ENCODE measurements around the gene RGS13.

Gene RGS13

DNA sequence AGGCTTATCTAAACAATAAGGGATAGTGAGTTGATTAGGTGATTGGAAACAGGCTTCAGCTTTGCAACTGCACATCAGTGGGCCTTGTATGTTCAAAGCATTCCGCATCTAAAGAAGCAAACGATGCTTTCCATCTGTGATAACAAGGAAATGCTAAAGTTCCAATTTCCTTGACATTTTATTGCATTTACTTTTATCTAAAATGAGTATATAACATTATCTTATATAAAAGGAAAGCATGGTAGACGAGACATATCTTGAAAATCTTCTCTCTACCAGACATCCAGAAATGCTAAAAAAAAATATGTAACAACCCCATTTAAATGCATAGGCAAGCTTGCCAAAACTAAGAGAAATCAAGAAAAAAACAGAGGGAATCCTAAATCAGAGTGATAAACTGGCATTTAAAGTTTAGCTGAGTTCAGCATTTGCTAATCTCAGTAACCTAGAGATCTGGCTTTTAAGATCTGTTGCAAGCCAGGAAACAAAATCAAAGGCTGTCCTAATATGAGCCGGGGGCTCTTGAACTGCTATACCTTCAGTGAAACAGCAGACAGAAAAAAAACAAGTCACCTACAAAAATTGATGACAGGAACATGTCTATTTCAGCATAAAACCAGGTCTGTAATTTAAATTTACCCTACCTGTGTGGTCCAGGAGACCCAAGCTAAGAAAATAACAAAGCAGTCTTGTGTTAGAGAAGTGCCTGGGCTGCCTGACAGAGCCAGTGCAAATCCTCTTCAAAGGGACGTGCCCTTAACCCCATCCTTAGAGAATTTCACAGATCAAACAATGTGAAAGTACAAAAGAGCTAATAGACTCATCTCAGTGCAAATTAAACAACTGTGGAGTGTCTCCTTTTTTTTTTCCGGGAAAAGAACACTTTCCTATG lies 3.1 kb upstream of the RGS13 start:
- H3K36me3 ChIP-seq (ENCODE audit: insufficient read depth, low read length), result no peaks in the 10 kb centered on the region
- H3K4me1 ChIP-seq (ENCODE audit: insufficient read depth, low read length), result peaks cover 7% of the 10 kb centered on the region
- no peak overlapping the region for H3K9ac ChIP-seq (ENCODE audit: low read depth, low read length)
- no peaks in the 10 kb centered on the region for H3K9me3 ChIP-seq (ENCODE audit: control insufficient read depth, insufficient read depth, low read length)

DNA sequence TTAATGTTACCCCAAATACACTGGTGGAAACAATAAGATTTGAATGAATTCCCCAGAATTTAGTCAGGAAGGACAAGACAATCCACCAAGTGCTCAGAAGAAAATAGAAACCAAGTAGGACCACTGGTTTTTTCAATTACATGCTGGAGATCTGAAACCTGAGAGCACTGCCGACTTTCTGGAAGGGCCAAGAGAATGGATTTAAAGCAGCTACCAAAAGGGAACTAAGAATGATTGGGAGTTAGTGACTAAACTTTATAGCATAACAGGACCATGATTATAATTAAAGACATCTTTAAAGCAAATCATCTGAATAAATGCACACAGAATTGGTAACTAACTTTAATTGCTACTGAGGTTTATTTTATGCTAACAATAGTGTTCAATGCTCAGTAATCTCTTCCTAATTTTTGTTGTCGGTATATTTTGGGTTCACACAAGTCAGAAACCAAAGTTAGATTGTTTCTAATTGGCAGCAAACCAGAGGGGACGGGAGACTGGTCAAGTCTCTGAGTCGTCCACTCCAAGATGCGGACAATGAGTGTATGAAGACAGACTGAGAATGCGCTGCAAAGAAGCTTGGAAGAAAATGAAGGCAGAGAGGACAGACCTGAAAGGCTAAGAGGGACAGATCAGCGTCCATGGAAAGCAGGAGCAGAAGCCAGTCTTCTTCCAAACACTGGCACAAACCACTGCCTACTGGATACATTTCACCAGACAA lies 2.3 kb upstream of the RGS13 start:
- H3K4me1 ChIP-seq (ENCODE audit: insufficient read depth, low read length), result peaks cover 7% of the 10 kb centered on the region
- H3K9me3 ChIP-seq (ENCODE audit: control insufficient read depth, insufficient read depth, low read length), result no peaks in the 10 kb centered on the region
- H3K36me3 ChIP-seq (ENCODE audit: insufficient read depth, low read length), result no peaks in the 10 kb centered on the region
- no peak overlapping the region for H3K9ac ChIP-seq (ENCODE audit: low read depth, low read length)

DNA sequence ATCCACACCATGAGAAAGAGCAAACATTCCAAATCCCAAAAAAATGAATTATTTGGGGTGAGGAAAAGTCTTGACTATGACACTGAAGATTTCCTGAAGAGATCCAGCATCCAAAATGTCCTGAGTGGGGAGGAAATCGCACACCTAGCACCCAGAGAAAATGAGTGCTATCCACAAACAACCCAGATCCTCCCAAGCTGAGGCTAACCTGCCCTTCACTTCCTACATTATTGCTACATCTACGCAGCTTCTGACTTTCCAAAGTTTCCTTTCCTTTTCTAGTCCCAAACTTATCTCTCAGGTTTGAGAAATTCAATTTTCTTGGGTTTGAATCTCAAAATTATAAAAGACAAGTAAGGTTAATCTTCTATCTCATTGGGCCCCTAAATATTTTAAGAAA lies 906 bp upstream of the RGS13 start:
- no peaks in the 10 kb centered on the region for H3K36me3 ChIP-seq (ENCODE audit: insufficient read depth, low read length)
- peaks cover 7% of the 10 kb centered on the region for H3K4me1 ChIP-seq (ENCODE audit: insufficient read depth, low read length)
- H3K9ac ChIP-seq (ENCODE audit: low read depth, low read length), result no peak overlapping the region; the same call in 1 of the 2 replicates
- H3K9me3 ChIP-seq (ENCODE audit: control insufficient read depth, insufficient read depth, low read length), result no peaks in the 10 kb centered on the region

DNA sequence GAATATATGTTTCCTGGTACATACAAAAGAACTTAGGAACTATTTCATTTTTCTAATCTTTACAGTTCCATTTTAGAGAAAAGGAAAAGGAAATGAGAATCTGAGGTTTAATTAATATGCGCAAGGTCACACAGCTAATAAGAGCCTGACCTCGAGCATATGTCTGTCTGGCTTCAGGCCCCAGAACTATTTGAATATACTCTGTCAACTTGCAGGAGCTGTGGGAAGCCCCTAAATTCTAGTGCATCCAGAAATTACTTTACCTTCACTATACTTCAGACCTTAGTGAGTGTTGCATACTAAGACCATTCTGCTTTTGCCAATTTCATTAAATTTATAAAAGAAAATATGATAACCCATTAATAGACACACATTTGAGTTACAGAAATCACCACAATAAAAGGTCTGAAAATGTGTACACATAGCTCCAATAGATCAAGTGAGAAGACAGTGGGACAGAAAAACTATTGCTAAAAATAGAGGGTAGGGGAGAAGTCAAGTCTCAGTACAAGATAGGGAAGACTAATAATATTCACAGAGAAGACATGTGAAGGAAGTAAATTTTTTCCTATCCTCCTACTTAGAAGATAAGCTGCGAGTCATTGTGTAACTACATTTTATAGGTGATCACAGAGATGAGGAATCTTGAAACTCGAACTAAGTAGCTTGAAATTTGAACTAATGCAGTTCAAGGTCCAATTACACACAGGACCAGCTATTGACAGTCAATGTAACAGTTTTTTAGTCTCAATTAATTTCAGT lies 3.8 kb downstream of the RGS13 start:
- Histone ChIP-seq H3K4me1 (ENCODE audit: insufficient read depth, low read length) (no peaks in the 10 kb centered on the region), H3K9ac (ENCODE audit: low read depth, low read length) (no peak overlapping the region), H3K36me3 (ENCODE audit: insufficient read depth, low read length) (no peaks in the 10 kb centered on the region), H3K9me3 (ENCODE audit: control insufficient read depth, insufficient read depth, low read length) (no peaks in the 10 kb centered on the region)

DNA sequence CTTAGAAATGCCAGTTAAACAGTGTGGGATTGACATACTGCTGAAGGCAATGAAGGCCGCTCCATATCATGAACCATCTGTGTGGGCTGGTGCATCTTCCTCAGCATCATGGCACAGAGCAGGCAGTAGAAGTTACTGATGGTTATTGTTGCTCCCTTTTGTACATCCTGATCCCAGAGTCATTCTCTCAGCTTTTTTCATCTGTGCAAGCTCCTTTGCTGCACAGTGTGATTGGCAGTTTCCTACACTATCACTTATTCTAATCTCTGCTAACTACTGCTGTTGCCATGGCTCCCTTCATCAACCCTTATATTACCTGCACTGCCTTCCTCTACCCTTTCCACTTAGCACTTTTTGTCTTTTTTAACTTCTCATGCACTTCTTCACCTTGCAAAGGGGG lies 16.2 kb downstream of the RGS13 start:
- Histone ChIP-seq H3K4me1 (ENCODE audit: insufficient read depth, low read length) (no peaks in the 10 kb centered on the region), H3K9ac (ENCODE audit: low read depth, low read length) (no peak overlapping the region), H3K36me3 (ENCODE audit: insufficient read depth, low read length) (no peaks in the 10 kb centered on the region), H3K9me3 (ENCODE audit: control insufficient read depth, insufficient read depth, low read length) (no peaks in the 10 kb centered on the region)

DNA sequence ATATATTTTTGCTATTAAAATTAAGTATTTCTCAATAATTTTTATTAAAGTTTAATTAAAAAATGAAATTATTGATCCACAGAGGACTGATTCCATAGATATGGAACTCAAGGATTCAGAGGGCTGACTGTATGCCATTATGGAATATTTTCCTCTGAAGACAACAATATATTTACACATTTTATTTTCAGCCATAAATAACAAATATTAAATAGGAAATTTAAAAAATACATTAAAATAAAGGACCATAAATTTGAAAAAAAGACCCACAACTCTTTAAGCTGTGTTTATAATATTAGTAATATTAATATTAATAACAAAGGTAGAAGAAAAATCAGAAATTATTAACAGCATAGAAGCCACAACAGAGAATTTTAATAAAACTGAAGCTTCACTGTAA lies 18.2 kb downstream of the RGS13 start:
- H3K36me3 ChIP-seq (ENCODE audit: insufficient read depth, low read length), result no peaks in the 10 kb centered on the region
- H3K9me3 ChIP-seq (ENCODE audit: control insufficient read depth, insufficient read depth, low read length), result no peaks in the 10 kb centered on the region
- H3K9ac ChIP-seq (ENCODE audit: low read depth, low read length), result no peak overlapping the region
- no peaks in the 10 kb centered on the region for H3K4me1 ChIP-seq (ENCODE audit: insufficient read depth, low read length)

DNA sequence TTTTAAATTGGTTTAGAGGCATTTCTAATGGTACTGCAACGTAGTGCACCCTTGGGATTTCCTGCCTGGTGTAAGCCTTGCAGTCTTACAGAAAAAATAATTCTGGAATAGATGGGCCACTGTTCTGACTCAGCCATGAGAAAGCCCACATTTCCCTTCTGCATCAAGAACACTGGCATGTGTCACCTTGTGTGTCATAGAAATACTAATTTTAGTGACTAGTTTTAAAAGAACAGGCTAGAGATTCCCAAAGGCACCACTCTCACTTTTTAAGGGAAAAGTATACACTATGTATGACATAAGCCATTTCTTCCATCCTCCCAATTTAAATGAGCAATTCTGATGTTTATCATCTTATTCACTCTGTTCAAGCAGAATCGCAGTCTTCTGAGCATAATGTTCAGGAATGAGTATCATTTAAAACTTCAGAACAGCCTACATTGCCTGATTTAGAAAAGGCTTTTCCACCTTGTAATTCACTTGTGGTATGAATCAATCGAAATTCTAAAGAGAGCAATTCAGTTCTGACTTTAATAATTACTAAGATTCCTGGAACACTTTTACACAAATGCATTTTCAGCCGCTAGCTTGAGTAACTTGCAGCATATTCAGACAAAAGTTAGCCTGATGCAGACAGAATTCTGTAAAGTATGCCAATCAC lies 18.8 kb downstream of the RGS13 start:
- H3K9me3 ChIP-seq (ENCODE audit: control insufficient read depth, insufficient read depth, low read length), result no peaks in the 10 kb centered on the region
- no peaks in the 10 kb centered on the region for H3K36me3 ChIP-seq (ENCODE audit: insufficient read depth, low read length)
- H3K4me1 ChIP-seq (ENCODE audit: insufficient read depth, low read length), result no peaks in the 10 kb centered on the region
- H3K9ac ChIP-seq (ENCODE audit: low read depth, low read length), result no peak overlapping the region

DNA sequence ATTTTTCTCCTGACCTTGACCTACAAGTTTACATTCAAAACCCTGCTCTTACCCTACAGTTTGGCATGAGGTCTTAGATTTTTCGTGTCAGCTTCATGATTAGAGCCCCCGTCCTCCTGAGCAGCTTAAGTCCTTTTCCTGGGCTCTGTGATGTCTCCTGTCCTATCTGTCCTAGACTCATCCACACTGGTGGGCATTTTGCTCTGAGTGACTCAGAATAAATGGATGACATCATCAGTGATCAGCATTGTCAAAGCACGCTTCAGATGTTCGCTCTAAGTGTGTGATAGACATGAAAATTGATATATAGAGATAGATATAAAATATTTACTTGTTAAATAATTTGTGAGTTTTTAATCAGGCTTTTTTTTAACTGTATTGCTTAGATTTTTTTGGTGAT lies 21.8 kb downstream of the RGS13 start:
- Histone ChIP-seq H3K4me1 (ENCODE audit: insufficient read depth, low read length) (no peaks in the 10 kb centered on the region), H3K9ac (ENCODE audit: low read depth, low read length) (no peak overlapping the region), H3K9me3 (ENCODE audit: control insufficient read depth, insufficient read depth, low read length) (no peaks in the 10 kb centered on the region), H3K36me3 (ENCODE audit: insufficient read depth, low read length) (no peaks in the 10 kb centered on the region)

DNA sequence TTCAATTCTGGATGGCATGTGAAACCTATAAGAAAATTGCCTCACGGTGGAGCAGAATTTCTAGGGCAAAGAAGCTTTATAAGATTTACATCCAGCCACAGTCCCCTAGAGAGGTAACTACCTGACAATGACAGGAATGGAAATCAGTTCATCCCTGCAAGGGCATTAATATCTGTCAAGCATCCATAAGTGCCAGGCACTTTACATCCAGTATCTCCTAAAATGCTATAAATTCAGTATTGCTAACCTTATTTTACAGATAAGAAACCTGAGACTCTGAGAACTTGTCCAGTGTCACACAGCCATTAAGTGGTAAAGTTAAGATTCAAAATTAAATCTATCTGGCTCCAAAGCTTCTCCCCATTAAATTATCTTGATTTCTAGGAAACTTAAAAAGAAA lies 22.3 kb downstream of the RGS13 start:
- H3K36me3 ChIP-seq (ENCODE audit: insufficient read depth, low read length), result no peaks in the 10 kb centered on the region
- H3K9me3 ChIP-seq (ENCODE audit: control insufficient read depth, insufficient read depth, low read length), result no peaks in the 10 kb centered on the region
- no peaks in the 10 kb centered on the region for H3K4me1 ChIP-seq (ENCODE audit: insufficient read depth, low read length)
- H3K9ac ChIP-seq (ENCODE audit: low read depth, low read length), result no peak overlapping the region

DNA sequence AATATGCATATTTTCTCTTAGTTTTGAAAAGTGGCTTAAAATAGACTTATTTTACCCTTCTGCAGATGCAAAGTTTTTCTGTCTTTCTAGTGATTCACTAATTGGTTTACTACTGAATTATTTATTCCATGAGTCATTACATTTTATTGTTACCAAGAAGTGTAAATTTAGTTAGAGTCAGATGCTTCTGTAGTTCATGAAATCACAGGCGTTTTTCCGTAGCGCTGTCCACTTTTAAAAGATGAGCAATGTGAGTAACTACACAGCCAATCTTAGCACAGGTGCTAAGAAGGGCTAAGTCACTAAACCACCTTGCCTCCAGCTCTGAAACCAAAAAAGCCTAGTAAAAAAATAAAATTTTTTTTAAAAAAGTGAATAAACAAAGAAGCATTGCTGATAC lies 24.7 kb downstream of the RGS13 start:
- Histone ChIP-seq H3K9ac (ENCODE audit: low read depth, low read length) (no peak overlapping the region), H3K9me3 (ENCODE audit: control insufficient read depth, insufficient read depth, low read length) (no peaks in the 10 kb centered on the region), H3K36me3 (ENCODE audit: insufficient read depth, low read length) (no peaks in the 10 kb centered on the region), H3K4me1 (ENCODE audit: insufficient read depth, low read length) (no peaks in the 10 kb centered on the region)

DNA sequence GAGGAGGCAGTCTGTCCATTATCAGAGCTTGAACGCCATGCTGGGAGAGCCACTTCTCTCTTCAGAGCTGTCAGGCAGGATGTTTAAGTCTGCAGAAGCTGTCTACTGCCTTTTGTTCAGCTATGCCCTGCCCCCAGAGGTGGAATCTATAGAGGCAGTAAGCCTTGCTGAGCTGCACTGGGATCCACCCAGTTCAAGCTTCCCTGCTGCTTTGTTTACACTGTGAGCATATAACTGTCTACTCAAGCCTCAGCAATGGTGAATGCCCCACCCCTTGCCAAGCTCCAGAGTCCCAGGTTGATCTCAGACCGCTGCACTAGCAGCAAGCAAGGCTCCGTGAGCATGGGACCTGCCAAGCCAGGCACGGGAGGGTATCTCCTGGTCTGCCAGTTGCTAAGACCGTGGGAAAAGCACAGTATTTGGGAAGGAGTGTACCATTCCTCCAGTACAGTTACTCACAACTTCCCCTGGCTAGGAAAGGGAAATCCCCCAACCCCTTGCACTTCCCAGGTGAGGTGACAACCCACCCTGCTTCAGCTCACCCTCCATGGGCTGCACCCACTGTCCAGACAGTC lies 32.5 kb downstream of the RGS13 start:
- no peaks in the 10 kb centered on the region for H3K9me3 ChIP-seq (ENCODE audit: control insufficient read depth, insufficient read depth, low read length)
- no peaks in the 10 kb centered on the region for H3K4me1 ChIP-seq (ENCODE audit: insufficient read depth, low read length)
- no peak overlapping the region for H3K9ac ChIP-seq (ENCODE audit: low read depth, low read length)
- no peaks in the 10 kb centered on the region for H3K36me3 ChIP-seq (ENCODE audit: insufficient read depth, low read length)

DNA sequence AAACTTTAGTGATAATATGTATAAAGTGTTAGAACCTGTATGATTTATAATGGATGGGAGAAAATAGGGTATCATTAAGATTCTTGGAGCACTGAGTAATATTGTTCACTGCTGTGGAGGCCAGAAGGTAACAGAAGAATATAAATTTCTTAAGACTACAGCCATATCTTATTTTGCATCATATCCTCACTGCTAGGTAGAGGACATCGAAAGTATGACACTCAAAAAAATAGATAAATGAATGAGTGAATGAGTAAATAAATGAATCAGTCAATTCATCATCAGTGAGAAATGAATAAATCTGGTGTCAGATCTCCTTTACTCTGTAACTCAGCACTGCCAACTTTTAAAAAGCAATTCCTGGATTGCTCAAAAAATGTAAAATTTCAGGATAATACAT lies 33.2 kb downstream of the RGS13 start:
- Histone ChIP-seq H3K36me3 (ENCODE audit: insufficient read depth, low read length) (no peaks in the 10 kb centered on the region), H3K4me1 (ENCODE audit: insufficient read depth, low read length) (no peaks in the 10 kb centered on the region), H3K9me3 (ENCODE audit: control insufficient read depth, insufficient read depth, low read length) (no peaks in the 10 kb centered on the region), H3K9ac (ENCODE audit: low read depth, low read length) (no peak overlapping the region)

DNA sequence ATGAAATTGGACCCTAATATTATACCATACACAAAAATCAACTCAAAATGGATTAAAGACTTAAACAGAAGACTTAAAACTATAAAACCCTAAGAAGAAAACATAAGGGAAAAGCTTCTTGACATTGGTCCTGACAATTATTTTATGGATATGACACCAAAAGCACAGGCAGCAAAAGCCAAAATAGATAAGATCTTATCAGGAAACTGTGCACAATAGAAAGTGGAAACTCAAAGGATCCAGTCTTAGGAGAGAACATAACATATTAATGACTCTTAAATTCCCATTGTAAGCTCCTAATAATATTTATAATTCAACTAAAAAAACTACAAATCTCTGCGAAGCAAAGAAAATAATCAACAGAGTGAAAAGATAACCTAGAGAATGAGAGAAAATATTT lies 39.8 kb downstream of the RGS13 start:
- no peaks in the 10 kb centered on the region for H3K9me3 ChIP-seq (ENCODE audit: control insufficient read depth, insufficient read depth, low read length)
- H3K4me1 ChIP-seq (ENCODE audit: insufficient read depth, low read length), result no peaks in the 10 kb centered on the region
- no peak overlapping the region for H3K9ac ChIP-seq (ENCODE audit: low read depth, low read length)
- no peaks in the 10 kb centered on the region for H3K36me3 ChIP-seq (ENCODE audit: insufficient read depth, low read length)

DNA sequence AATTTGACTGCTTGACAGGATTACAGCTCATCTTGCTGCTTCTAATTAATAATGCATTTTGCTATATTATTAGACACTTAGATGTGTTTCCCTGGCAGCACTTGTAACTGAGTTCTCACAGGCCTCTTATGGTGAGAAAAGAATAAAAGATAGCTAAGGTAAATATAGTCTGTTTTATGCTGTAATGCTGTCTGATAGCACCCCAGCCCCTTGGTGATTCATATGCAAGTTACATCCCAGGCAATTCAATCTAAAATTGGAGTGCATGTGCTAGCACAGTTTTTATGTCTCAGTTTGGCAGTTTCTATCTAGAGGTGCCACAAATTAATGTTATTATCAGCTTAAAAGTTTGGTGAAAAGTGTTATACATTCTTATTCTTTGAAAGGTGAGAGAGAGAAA lies 42.2 kb downstream of the RGS13 start:
- H3K36me3 ChIP-seq (ENCODE audit: insufficient read depth, low read length), result no peaks in the 10 kb centered on the region
- H3K4me1 ChIP-seq (ENCODE audit: insufficient read depth, low read length), result no peaks in the 10 kb centered on the region
- no peak overlapping the region for H3K9ac ChIP-seq (ENCODE audit: low read depth, low read length)
- no peaks in the 10 kb centered on the region for H3K9me3 ChIP-seq (ENCODE audit: control insufficient read depth, insufficient read depth, low read length)

Measured in ES-I3 (cell line).